Esophagus squamous epithelium (tissue), 5 donors: ENCODE results near the gene IL31RA. TPM values are rescaled to one million over a fixed set of nuclear protein-coding genes. Genes with fewer than 3 reads are reported as not detected.

ENCODE experiments used
- DNase-seq: peaks from one replicate; lab custom pipeline; 2025; lab: John Stamatoyannopoulos, UW
- H3K27ac ChIP-seq, 4 donors: fragments of 200-600 bp; sonication (generic); one replicate each; pipeline ENCODE4 v1.5.1; 2016 to 2019; ENCODE audit warnings: mild to moderate bottlenecking in 1 of 4
- H3K27me3 ChIP-seq, 4 donors: fragments of 200-600 bp; sonication (generic); 1 replicate in 3 of 4; 2 replicates in 1 of 4; pipeline versions ENCODE4 v1.5.1 to v1.6.0; 2017 to 2021; ENCODE audit warnings: antibody characterized with exemption in 1 of 4
- H3K36me3 ChIP-seq, 3 donors: fragments of 200-600 bp; sonication (generic); one replicate each; pipeline ENCODE4 v1.5.1; 2016 to 2019
- H3K4me1 ChIP-seq, 3 donors: fragments of 200-600 bp; sonication (generic); one replicate each; pipeline ENCODE4 v1.5.1; 2017 to 2019
- H3K4me3 ChIP-seq, 4 donors: fragments of 200-600 bp; sonication (generic); 1 replicate in 3 of 4; 2 replicates in 1 of 4; pipeline ENCODE4 v1.5.1; 2016 to 2019; ENCODE audit warnings: mild to moderate bottlenecking in 2 of 4, moderate library complexity in 1 of 4
- H3K9me3 ChIP-seq, 3 donors: fragments of 200-600 bp; sonication (generic); one replicate each; pipeline ENCODE4 v1.5.1; 2016 to 2019
- CTCF ChIP-seq, 6 experiments: fragments of 450-650 bp in 4 of 6; fragments of 200-600 bp in 2 of 6; sonication (generic) in 2 of 6; IDR thresholded peaks; one replicate each; pipeline ENCODE4 v1.5.1; 2016 to 2019; ENCODE audit warnings: antibody characterized with exemption in 6 of 6, mild to moderate bottlenecking in 4 of 6, moderate library complexity in 4 of 6
- POLR2A ChIP-seq, 4 donors: fragments of 450-650 bp; IDR thresholded peaks; one replicate each; pipeline ENCODE4 v1.6.1; 2017; ENCODE audit warnings: antibody characterized with exemption in 4 of 4, mild to moderate bottlenecking in 4 of 4, moderate library complexity in 3 of 4
- WGBS, 2 donors: methylation state at CpG; one replicate each; pipeline ENCODE4 v1.1.5; 2018; 5-methylcytosine and 5-hydroxymethylcytosine counted together
- intact Hi-C: fragments of 100-400 bp; cut with DNase I; formaldehyde crosslinking; loops from one replicate; pipeline ENCODE4 v1.15.0; 2022
- total RNA-seq, 4 donors: library from RNA; depleted of rRNA; stranded (reverse); fragments of >200 nt; gene quantifications; one replicate each; pipeline ENCODE4 v1.1.0, GENCODE V29; 2016
- donor health status: DM: yes; HTN: yes; CAD: no.

Gene IL31RA
- total RNA-seq, 4 donors from 2014 or later = not detected

DNA sequence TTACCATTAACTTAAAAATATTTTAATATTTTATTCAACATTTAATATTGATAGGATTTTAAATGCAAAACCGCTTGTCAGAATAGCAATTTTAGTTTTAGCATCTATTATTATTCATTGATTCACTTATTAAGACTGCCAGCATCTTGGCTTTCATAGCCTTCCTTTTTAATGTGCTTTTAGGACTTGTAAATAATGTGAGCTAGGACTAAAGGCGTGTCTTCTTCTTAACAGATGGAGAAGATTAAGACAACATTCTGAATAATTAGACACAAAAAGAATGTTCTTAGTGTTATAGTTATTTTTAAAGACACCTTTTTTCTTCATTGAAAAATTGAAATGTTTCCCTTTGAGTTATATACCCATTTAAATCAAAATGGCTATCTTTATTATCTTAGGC lies 6.9 kb downstream of the IL31RA start:
- no peak overlapping the region for H3K27ac ChIP-seq
- intact Hi-C loops = no loop called here
- no peak for DNase-seq

DNA sequence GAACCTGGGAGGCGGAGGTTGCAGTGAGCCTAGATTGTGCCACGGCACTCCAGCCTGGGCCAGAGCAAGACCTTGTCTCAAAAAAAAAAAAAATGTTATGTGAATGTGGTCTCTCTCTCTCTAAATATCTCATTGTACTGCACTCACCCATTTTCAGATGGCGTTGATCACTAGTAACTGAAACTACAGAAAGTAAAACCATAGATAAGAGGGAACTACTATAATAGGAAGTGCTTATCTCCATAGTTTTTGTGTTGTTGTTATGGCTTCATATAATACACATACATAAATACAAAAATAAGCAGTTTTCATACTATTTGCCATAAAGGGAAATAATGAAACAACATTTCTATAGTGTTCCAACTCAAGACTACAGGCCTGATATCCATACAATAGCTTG lies 9.1 kb downstream of the IL31RA start:
- Histone ChIP-seq H3K36me3 (no peaks in the 10 kb centered on the region), H3K9me3 (no peaks in the 10 kb centered on the region), H3K27ac (no peak overlapping the region), H3K27me3 (peaks cover 0 to 5% (median 0%) of the 10 kb centered on the region in 4 donors), H3K4me3 (no peak overlapping the region), H3K4me1 (no peaks in the 10 kb centered on the region)
- TF ChIP-seq POLR2A (IDR thresholded peaks at IDR 0.05) = no peak
- TF ChIP-seq CTCF (IDR thresholded peaks at IDR 0.05) = no peak
- intact Hi-C loops = no loop called here
- WGBS, 2 donors = 63 to 90% methylated on average over 3 of the region's 3 CpGs
- DNase-seq = no peak

More for the DNA sequence above, 6.9 kb downstream of the IL31RA start:
- Histone ChIP-seq H3K27me3 (peaks cover 0 to 5% (median 0%) of the 10 kb centered on the region in 4 donors), H3K9me3 (no peaks in the 10 kb centered on the region), H3K36me3 (no peaks in the 10 kb centered on the region), H3K4me1 (peaks cover 0 to 13% (median 3%) of the 10 kb centered on the region in 3 donors), H3K4me3 (no peak overlapping the region)
- TF ChIP-seq POLR2A (IDR thresholded peaks at IDR 0.05) = no peak
- no peak for TF ChIP-seq CTCF (IDR thresholded peaks at IDR 0.05)
- 79 to 88% methylated on average over 2 of the region's 2 CpGs for WGBS, 2 donors

- DNase-seq = no peak
- whole genome bisulfite sequencing, 2 donors = 68 to 90% methylated on average over 4 of the region's 4 CpGs
- Histone ChIP-seq H3K4me1 (no peaks in the 10 kb centered on the region), H3K4me3 (no peak overlapping the region), H3K36me3 (no peaks in the 10 kb centered on the region), H3K27me3 (peaks cover 0 to 5% (median 0%) of the 10 kb centered on the region in 4 donors), H3K27ac (no peak overlapping the region), H3K9me3 (no peaks in the 10 kb centered on the region)
- no peak for TF ChIP-seq CTCF (IDR thresholded peaks at IDR 0.05)
- no peak for TF ChIP-seq POLR2A (IDR thresholded peaks at IDR 0.05)
- intact Hi-C loops = no loop called here
Measured at GRCh38 chr5:55860709-55861108, 9.6 kb downstream of the IL31RA start.

DNA sequence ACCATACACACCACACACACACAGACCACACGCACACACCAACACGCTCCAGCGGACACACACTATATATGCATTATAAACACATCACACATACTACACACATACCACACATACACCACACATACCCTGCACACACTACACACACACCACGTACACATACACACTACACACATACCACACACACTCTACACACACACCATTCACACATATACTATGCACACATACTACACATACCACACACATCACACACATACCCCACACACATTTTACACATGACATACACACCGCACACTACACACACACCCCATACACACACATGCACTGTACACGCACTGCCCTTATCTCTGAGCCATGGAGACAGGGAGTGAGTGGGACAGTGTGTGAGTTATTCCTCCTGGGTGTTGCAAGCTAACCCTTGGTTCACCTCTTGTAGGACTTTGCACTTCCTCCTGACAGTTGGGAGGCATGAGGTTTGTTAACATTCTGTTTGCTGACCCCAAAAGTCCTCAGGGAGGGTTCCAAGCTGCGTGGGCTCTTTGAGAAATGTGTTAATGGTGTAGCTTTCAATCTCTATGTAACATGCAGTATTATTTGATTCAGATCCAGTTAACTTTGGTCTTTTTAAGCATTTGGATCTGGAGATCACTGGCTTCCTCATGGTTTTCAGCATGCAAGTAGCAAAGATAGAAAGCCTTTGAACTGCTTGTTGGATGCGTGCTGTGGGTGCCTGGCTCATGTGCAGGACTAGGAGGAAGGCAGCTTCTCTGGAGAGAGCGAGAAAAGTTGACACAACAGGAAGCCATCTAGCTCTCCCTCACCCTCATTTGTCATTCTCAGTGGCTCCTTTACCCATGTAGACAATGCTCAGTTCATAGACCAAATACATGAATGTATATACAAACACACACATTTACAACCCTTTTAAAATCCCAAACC lies 13.7 kb downstream of the IL31RA start:
- Histone ChIP-seq H3K36me3 (no peaks in the 10 kb centered on the region), H3K4me1 (peaks cover 0 to 11% (median 0%) of the 10 kb centered on the region in 3 donors), H3K9me3 (no peaks in the 10 kb centered on the region), H3K27ac (no peak overlapping the region), H3K27me3 (no peaks in the 10 kb centered on the region), H3K4me3 (no peak overlapping the region)
- 82 to 88% methylated on average over 9 of the region's 9 CpGs for WGBS, 2 donors
- TF ChIP-seq CTCF (IDR thresholded peaks at IDR 0.05) (no peak), POLR2A (IDR thresholded peaks at IDR 0.05) (no peak)
- intact Hi-C loops = no loop called here
- DNase-seq = no peak

DNA sequence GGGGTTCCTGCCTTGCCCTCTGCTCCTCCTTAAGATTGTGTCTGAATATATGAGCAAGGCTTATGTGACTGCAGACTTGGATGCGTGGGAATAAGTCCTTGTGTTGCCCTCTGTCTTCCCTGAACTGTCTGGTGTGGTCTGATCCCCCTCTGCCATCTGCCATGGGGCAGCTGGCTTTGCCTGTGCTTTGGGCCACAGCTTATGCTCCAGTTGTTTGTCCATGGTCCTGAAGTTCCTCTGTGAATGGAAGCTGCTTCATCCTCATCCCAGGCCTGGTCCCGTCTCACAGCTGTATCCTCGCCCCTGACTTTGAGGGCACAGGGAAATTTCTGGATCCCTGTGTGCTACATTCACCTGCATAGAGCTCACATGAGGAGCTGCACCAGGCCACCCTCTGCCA lies 14.7 kb downstream of the IL31RA start:
- H3K4me1 ChIP-seq = peaks cover 0 to 11% (median 0%) of the 10 kb centered on the region in 3 donors
- intact Hi-C loops = no loop called here
- TF ChIP-seq CTCF (IDR thresholded peaks at IDR 0.05) (no peak), POLR2A (IDR thresholded peaks at IDR 0.05) (no peak)
- DNase-seq = no peak
- H3K4me3 ChIP-seq = no peak overlapping the region
- no peaks in the 10 kb centered on the region for H3K9me3 ChIP-seq
- no peaks in the 10 kb centered on the region for H3K36me3 ChIP-seq
- H3K27ac ChIP-seq = no peak overlapping the region
- WGBS, 2 donors = 73 to 92% methylated on average over 2 to 3 of the region's 3 CpGs
- no peaks in the 10 kb centered on the region for H3K27me3 ChIP-seq
